ENCODE results near the gene MCC. TPM values are rescaled to one million over a fixed set of nuclear protein-coding genes. Genes with fewer than 3 reads are reported as not detected.

Gene MCC
- polyA plus RNA-seq, 3 donors from 2014 or later = 0.53 to 1.2 (median 0.63) TPM

GRCh38 chr5:113163328-113163727 lies 324.9 kb downstream of the MCC start:
- no peaks in the 10 kb centered on the region for H3K9me3 Mint-ChIP-seq

GRCh38 chr5:113162770-113163169 lies 325.5 kb downstream of the MCC start:
- Mint-ChIP-seq H3K9me3 (no peaks in the 10 kb centered on the region), H3K27ac (no peak overlapping the region), H3K36me3 (no peaks in the 10 kb centered on the region), H3K4me3 (no peak overlapping the region), H3K4me1 (peaks cover 0 to 5% of the 10 kb centered on the region in 2 donors), H3K27me3 (ENCODE audit: low read depth in 3 of 3) (peaks cover 5 to 6% (median 5%) of the 10 kb centered on the region in 3 donors)
- DNase-seq = no peak

More at GRCh38 chr5:113163328-113163727, 324.9 kb downstream of the MCC start:
- Mint-ChIP-seq H3K4me3 (no peak overlapping the region), H3K27ac (no peak overlapping the region), H3K4me1 (peaks cover 0 to 5% of the 10 kb centered on the region in 2 donors), H3K27me3 (ENCODE audit: low read depth in 3 of 3) (peaks cover 5 to 8% (median 6%) of the 10 kb centered on the region in 3 donors), H3K36me3 (no peaks in the 10 kb centered on the region)
- DNase-seq = no peak

GRCh38 chr5:113162208-113162607 lies 326.0 kb downstream of the MCC start:
- H3K27me3 Mint-ChIP-seq (ENCODE audit: low read depth in 3 of 3) = peaks cover 1 to 5% (median 3%) of the 10 kb centered on the region in 3 donors
- H3K36me3 Mint-ChIP-seq = no peaks in the 10 kb centered on the region
- H3K27ac Mint-ChIP-seq = no peak overlapping the region
- peaks cover 0 to 5% of the 10 kb centered on the region in 2 donors for H3K4me1 Mint-ChIP-seq
- DNase-seq = no peak
- H3K4me3 Mint-ChIP-seq = no peak overlapping the region
- no peaks in the 10 kb centered on the region for H3K9me3 Mint-ChIP-seq

GRCh38 chr5:113161806-113162205 lies 326.4 kb downstream of the MCC start:
- no peak overlapping the region for H3K27ac Mint-ChIP-seq
- no peaks in the 10 kb centered on the region for H3K36me3 Mint-ChIP-seq
- peaks cover 1 to 3% (median 2%) of the 10 kb centered on the region in 3 donors for H3K27me3 Mint-ChIP-seq (ENCODE audit: low read depth in 3 of 3)
- H3K9me3 Mint-ChIP-seq = no peaks in the 10 kb centered on the region
- peaks cover 0 to 5% of the 10 kb centered on the region in 2 donors for H3K4me1 Mint-ChIP-seq
- H3K4me3 Mint-ChIP-seq = no peak overlapping the region
- DNase-seq = no peak

- peaks cover 0 to 5% of the 10 kb centered on the region in 2 donors for H3K4me1 Mint-ChIP-seq
- H3K4me3 Mint-ChIP-seq = no peak overlapping the region
- no peak overlapping the region for H3K27ac Mint-ChIP-seq
- peaks cover 0 to 2% (median 0%) of the 10 kb centered on the region in 6 donors for H3K9me3 Mint-ChIP-seq
- DNase-seq = no peak
- peaks cover 0 to 5% (median 0%) of the 10 kb centered on the region in 3 donors for H3K27me3 Mint-ChIP-seq (ENCODE audit: low read depth in 3 of 3)
- H3K36me3 Mint-ChIP-seq = no peaks in the 10 kb centered on the region
Observed at GRCh38 chr5:113157886-113158285, 330.4 kb downstream of the MCC start.

- Mint-ChIP-seq H3K36me3 (no peaks in the 10 kb centered on the region), H3K4me3 (no peak overlapping the region), H3K27me3 (ENCODE audit: low read depth in 3 of 3) (peaks cover 0 to 5% (median 0%) of the 10 kb centered on the region in 3 donors), H3K9me3 (peaks cover 0 to 2% (median 0%) of the 10 kb centered on the region in 6 donors), H3K27ac (no peak overlapping the region), H3K4me1 (no peaks in the 10 kb centered on the region)
- no peak for DNase-seq
Observed at GRCh38 chr5:113156271-113156877, 331.9 kb downstream of the MCC start.

- no peak overlapping the region for H3K4me3 Mint-ChIP-seq
- DNase-seq = no peak
- no peak overlapping the region for H3K27ac Mint-ChIP-seq
- peaks cover 0 to 4% (median 0%) of the 10 kb centered on the region in 6 donors for H3K9me3 Mint-ChIP-seq
- no peaks in the 10 kb centered on the region for H3K36me3 Mint-ChIP-seq
- H3K4me1 Mint-ChIP-seq = no peaks in the 10 kb centered on the region
- H3K27me3 Mint-ChIP-seq (ENCODE audit: low read depth in 3 of 3) = peaks cover 0 to 5% (median 0%) of the 10 kb centered on the region in 3 donors
Observed at GRCh38 chr5:113153512-113154097, 334.6 kb downstream of the MCC start.

GRCh38 chr5:113152380-113152740 lies 335.9 kb downstream of the MCC start:
- Mint-ChIP-seq H3K9me3 (peaks cover 0 to 4% (median 0%) of the 10 kb centered on the region in 6 donors), H3K4me1 (no peaks in the 10 kb centered on the region), H3K4me3 (no peak overlapping the region), H3K27ac (no peak overlapping the region), H3K36me3 (no peaks in the 10 kb centered on the region), H3K27me3 (ENCODE audit: low read depth in 3 of 3) (peaks cover 0 to 5% (median 0%) of the 10 kb centered on the region in 3 donors)
- DNase-seq = no peak

- H3K4me3 Mint-ChIP-seq = no peak overlapping the region
- no peaks in the 10 kb centered on the region for H3K36me3 Mint-ChIP-seq
- H3K27ac Mint-ChIP-seq = no peak overlapping the region
- no peak for DNase-seq
- H3K4me1 Mint-ChIP-seq = no peaks in the 10 kb centered on the region
- H3K9me3 Mint-ChIP-seq = peaks cover 0 to 4% (median 0%) of the 10 kb centered on the region in 6 donors
- H3K27me3 Mint-ChIP-seq (ENCODE audit: low read depth in 3 of 3) = peaks cover 0 to 5% (median 0%) of the 10 kb centered on the region in 3 donors
Observed at GRCh38 chr5:113151641-113152379, 336.4 kb downstream of the MCC start.

- Mint-ChIP-seq H3K4me3 (no peak overlapping the region), H3K9me3 (peaks cover 0 to 4% (median 0%) of the 10 kb centered on the region in 6 donors), H3K36me3 (no peaks in the 10 kb centered on the region), H3K27me3 (ENCODE audit: low read depth in 3 of 3) (peaks cover 0 to 5% (median 0%) of the 10 kb centered on the region in 3 donors), H3K4me1 (no peaks in the 10 kb centered on the region), H3K27ac (no peak overlapping the region)
- no peak for DNase-seq
Observed at GRCh38 chr5:113150821-113151220, 337.4 kb downstream of the MCC start.

GRCh38 chr5:113150221-113150620 lies 338.0 kb downstream of the MCC start:
- no peaks in the 10 kb centered on the region for H3K36me3 Mint-ChIP-seq
- H3K27ac Mint-ChIP-seq = no peak overlapping the region
- H3K4me3 Mint-ChIP-seq = no peak overlapping the region
- H3K9me3 Mint-ChIP-seq = peaks cover 0 to 4% (median 0%) of the 10 kb centered on the region in 6 donors
- H3K27me3 Mint-ChIP-seq (ENCODE audit: low read depth in 3 of 3) = peaks cover 0 to 2% (median 1%) of the 10 kb centered on the region in 3 donors
- DNase-seq = no peak
- H3K4me1 Mint-ChIP-seq = no peaks in the 10 kb centered on the region

GRCh38 chr5:113147537-113147936 lies 340.7 kb downstream of the MCC start:
- no peak for DNase-seq
- Mint-ChIP-seq H3K27me3 (ENCODE audit: low read depth in 3 of 3) (peaks cover 0 to 2% (median 0%) of the 10 kb centered on the region in 3 donors), H3K36me3 (no peaks in the 10 kb centered on the region), H3K9me3 (peaks cover 0 to 2% (median 0%) of the 10 kb centered on the region in 6 donors), H3K4me1 (no peaks in the 10 kb centered on the region), H3K27ac (no peak overlapping the region), H3K4me3 (no peak overlapping the region)

GRCh38 chr5:113147101-113147508 lies 341.1 kb downstream of the MCC start:
- no peak for DNase-seq
- H3K36me3 Mint-ChIP-seq = no peaks in the 10 kb centered on the region
- peaks cover 0 to 2% (median 0%) of the 10 kb centered on the region in 6 donors for H3K9me3 Mint-ChIP-seq
- H3K4me3 Mint-ChIP-seq = no peak overlapping the region
- no peak overlapping the region for H3K27ac Mint-ChIP-seq
- peaks cover 0 to 2% (median 0%) of the 10 kb centered on the region in 3 donors for H3K27me3 Mint-ChIP-seq (ENCODE audit: low read depth in 3 of 3)
- H3K4me1 Mint-ChIP-seq = no peaks in the 10 kb centered on the region

Data from immature natural killer cell (primary cell).